Neural cell (in vitro differentiated cells): ENCODE data around the gene TMEM39A. TPM values are rescaled to one million over a fixed set of nuclear protein-coding genes. Genes with fewer than 3 reads are reported as not detected.

Experiments
- H2AFZ ChIP-seq: fragments of 200-600, 300-800 bp; sonication (generic), shearing (Covaris generic); 2 replicates; pipeline ENCODE4 v1.6.0; 2014; ENCODE audit warnings: low read depth, mild to moderate bottlenecking, antibody characterized with exemption, low read length, moderate library complexity
- H3F3A ChIP-seq: fragments of 200-600 bp; shearing (Covaris generic); 2 replicates; pipeline ENCODE4 v1.6.1; 2016; ENCODE audit warnings: mild to moderate bottlenecking, moderate library complexity, mixed read lengths, antibody characterized with exemption, low read length; ENCODE audit not compliant: insufficient read depth, poor library complexity, severe bottlenecking
- H3K27ac ChIP-seq: fragments of 200-600, 300-800 bp; sonication (generic), shearing (Covaris generic); 2 replicates; pipeline ENCODE4 v1.5.1; 2014; ENCODE audit warnings: mild to moderate bottlenecking, low read length, moderate library complexity
- H3K27me3 ChIP-seq: fragments of 300-800, 200-600 bp; sonication (generic), shearing (Covaris generic); 2 replicates; pipeline ENCODE4 v1.6.0; 2014; ENCODE audit warnings: mild to moderate bottlenecking, low read depth, low read length, moderate library complexity; ENCODE audit not compliant: insufficient read depth
- H3K36me3 ChIP-seq: fragments of 300-800, 200-600 bp; sonication (generic), shearing (Covaris generic); 2 replicates; pipeline ENCODE4 v1.5.1; 2014; ENCODE audit warnings: mild to moderate bottlenecking, antibody characterized with exemption, low read length, moderate library complexity; ENCODE audit not compliant: insufficient read depth
- H3K4me2 ChIP-seq: fragments of 300-800, 200-600 bp; sonication (generic), shearing (Covaris generic); 2 replicates; pipeline ENCODE4 v1.6.0; 2014; ENCODE audit warnings: mild to moderate bottlenecking, low read length
- H3K4me3 ChIP-seq: fragments of 300-800, 200-600 bp; sonication (generic), shearing (Covaris generic); 2 replicates; pipeline ENCODE4 v1.5.1; 2014; ENCODE audit warnings: mild to moderate bottlenecking, low read length, moderate library complexity
- H3K79me2 ChIP-seq: fragments of 200-600 bp; shearing (Covaris generic); replicated peaks from 2 replicates; pipeline ENCODE4 v1.6.0; 2014; ENCODE audit warnings: mild to moderate bottlenecking, low read length, moderate library complexity; ENCODE audit not compliant: insufficient read depth
- H3K9ac ChIP-seq: fragments of 300-800, 200-600 bp; sonication (generic), shearing (Covaris generic); 2 replicates; pipeline ENCODE4 v1.6.1; 2016; ENCODE audit warnings: mild to moderate bottlenecking, low read length, mixed read lengths
- H3K9me2 ChIP-seq: fragments of 200-600 bp; shearing (Covaris generic); 2 replicates; pipeline ENCODE4 v1.6.1; 2016; ENCODE audit warnings: mild to moderate bottlenecking, low read length, mixed read lengths; ENCODE audit not compliant: insufficient read depth
- H3K9me3 ChIP-seq: fragments of 200-600, 300-800 bp; sonication (generic), shearing (Covaris generic); 2 replicates; pipeline ENCODE4 v1.6.1; 2016; ENCODE audit warnings: mild to moderate bottlenecking, mixed run types, low read length, moderate library complexity, mixed read lengths
- H4K20me1 ChIP-seq: fragments of 200-600 bp; shearing (Covaris generic); 2 replicates; pipeline ENCODE4 v1.6.1; 2016; ENCODE audit warnings: mild to moderate bottlenecking, mixed run types; ENCODE audit not compliant: insufficient read depth
- CTCF ChIP-seq: fragments of 450-650 bp; IDR thresholded peaks from 2 replicates; pipeline ENCODE4 v1.5.1; 2014; ENCODE audit warnings: antibody characterized with exemption, mild to moderate bottlenecking, moderate library complexity; ENCODE audit not compliant: poor library complexity, severe bottlenecking
- EP300 ChIP-seq: fragments of 450-650 bp; conservative IDR thresholded peaks from 2 replicates; pipeline ENCODE4 v1.6.1; 2014; ENCODE audit warnings: antibody characterized with exemption, mild to moderate bottlenecking, moderate library complexity; ENCODE audit not compliant: poor library complexity, severe bottlenecking
- EZH2 ChIP-seq: fragments of 200-600, 300-800 bp; shearing (Covaris generic), sonication (generic); IDR thresholded peaks from 2 replicates; pipeline ENCODE4 v1.6.1; 2014; ENCODE audit warnings: antibody characterized with exemption, low read length, borderline replicate concordance, mild to moderate bottlenecking; ENCODE audit not compliant: insufficient read depth, poor library complexity, severe bottlenecking
- MXI1 ChIP-seq: fragments of 450-650 bp; conservative IDR thresholded peaks from 2 replicates; pipeline ENCODE4 v1.6.1; 2014; ENCODE audit warnings: antibody characterized with exemption, mild to moderate bottlenecking; ENCODE audit not compliant: poor library complexity, severe bottlenecking
- POLR2AphosphoS5 ChIP-seq: IDR thresholded peaks from 2 replicates; pipeline ENCODE4 v1.6.1; 2012
- RAD21 ChIP-seq: fragments of 450-650 bp; conservative IDR thresholded peaks from 2 replicates; pipeline ENCODE4 v1.6.1; 2014; ENCODE audit warnings: antibody characterized with exemption, mild to moderate bottlenecking, moderate library complexity
- REST ChIP-seq: IDR thresholded peaks from 2 replicates; pipeline ENCODE4 v1.6.1; 2012; ENCODE audit warnings: borderline replicate concordance
- SMC3 ChIP-seq: fragments of 450-650 bp; conservative IDR thresholded peaks from 2 replicates; pipeline ENCODE4 v1.6.1; 2014; ENCODE audit warnings: antibody characterized with exemption, mild to moderate bottlenecking, moderate library complexity; ENCODE audit not compliant: poor library complexity
- TAF1 ChIP-seq: IDR thresholded peaks from 2 replicates; pipeline ENCODE4 v1.6.1; 2012; ENCODE audit warnings: low read depth
- polyA plus RNA-seq: library from polyadenylated mRNA; depleted of rRNA; stranded (reverse); fragments of >200 nt; gene quantifications from 2 replicates; pipeline ENCODE4 v1.2.3, GENCODE V29; 2014

The TMEM39A gene
- polyA plus RNA-seq, 1 donor from 2014 or later: 21.1 TPM

GRCh38 chr3:119506631-119507030, 43.2 kb upstream of the TMEM39A start:
- no peak overlapping the region for H3K9ac ChIP-seq
- H3K9me2 ChIP-seq: no peaks in the 10 kb centered on the region
- no peaks in the 10 kb centered on the region for H3K9me3 ChIP-seq
- no peak overlapping the region for H2AFZ ChIP-seq
- no peaks in the 10 kb centered on the region for H4K20me1 ChIP-seq
- no peak overlapping the region for H3K27ac ChIP-seq
- no peak overlapping the region for H3K4me3 ChIP-seq
- H3F3A ChIP-seq: no peaks in the 10 kb centered on the region
- no peak overlapping the region for H3K4me2 ChIP-seq
- H3K36me3 ChIP-seq: no peaks in the 10 kb centered on the region
- no peaks in the 10 kb centered on the region for H3K79me2 ChIP-seq
- no peak for TF ChIP-seq EZH2
- no peak for TF ChIP-seq TAF1
- no peak for TF ChIP-seq SMC3
- TF ChIP-seq EP300: no peak
- TF ChIP-seq CTCF: no peak
- no peaks in the 10 kb centered on the region for H3K27me3 ChIP-seq

GRCh38 chr3:119500901-119501300, 37.5 kb upstream of the TMEM39A start:
- no peak for TF ChIP-seq POLR2AphosphoS5
- no peak for TF ChIP-seq EZH2
- no peak for TF ChIP-seq REST
- no peak for TF ChIP-seq SMC3
- TF ChIP-seq TAF1: no peak
- no peak for TF ChIP-seq CTCF
- no peak for TF ChIP-seq RAD21
- no peak for TF ChIP-seq MXI1
- no peak for TF ChIP-seq EP300
- H3K9me3 ChIP-seq: no peaks in the 10 kb centered on the region
- peak overlapping the region; percentile 90 for H3K4me3 ChIP-seq
- H3K4me2 ChIP-seq: peak overlapping the region; percentile 35
- no peaks in the 10 kb centered on the region for H3K27me3 ChIP-seq
- no peak overlapping the region for H3K9ac ChIP-seq
- H3K36me3 ChIP-seq: no peaks in the 10 kb centered on the region
- H2AFZ ChIP-seq: no peak overlapping the region
- H3K79me2 ChIP-seq: peaks cover 10% of the 10 kb centered on the region
- H3K9me2 ChIP-seq: no peaks in the 10 kb centered on the region
- no peaks in the 10 kb centered on the region for H3F3A ChIP-seq
- no peaks in the 10 kb centered on the region for H4K20me1 ChIP-seq
- H3K27ac ChIP-seq: no peak overlapping the region
